Stimulated activated CD8-positive, alpha-beta memory T cell treated with anti-CD3 and anti-CD28 coated beads, Interleukin-12 subunit alpha, Interleukin-12 subunit beta, amount 100 ng/mL, for 4 hours (primary cell): ENCODE measurements around the gene CMIP.

Experiments used
- DNase-seq: peaks from one replicate; pipeline ENCODE4 v3.0.0-alpha.2; 2020; ENCODE audit warnings: low read depth

Gene CMIP

DNA sequence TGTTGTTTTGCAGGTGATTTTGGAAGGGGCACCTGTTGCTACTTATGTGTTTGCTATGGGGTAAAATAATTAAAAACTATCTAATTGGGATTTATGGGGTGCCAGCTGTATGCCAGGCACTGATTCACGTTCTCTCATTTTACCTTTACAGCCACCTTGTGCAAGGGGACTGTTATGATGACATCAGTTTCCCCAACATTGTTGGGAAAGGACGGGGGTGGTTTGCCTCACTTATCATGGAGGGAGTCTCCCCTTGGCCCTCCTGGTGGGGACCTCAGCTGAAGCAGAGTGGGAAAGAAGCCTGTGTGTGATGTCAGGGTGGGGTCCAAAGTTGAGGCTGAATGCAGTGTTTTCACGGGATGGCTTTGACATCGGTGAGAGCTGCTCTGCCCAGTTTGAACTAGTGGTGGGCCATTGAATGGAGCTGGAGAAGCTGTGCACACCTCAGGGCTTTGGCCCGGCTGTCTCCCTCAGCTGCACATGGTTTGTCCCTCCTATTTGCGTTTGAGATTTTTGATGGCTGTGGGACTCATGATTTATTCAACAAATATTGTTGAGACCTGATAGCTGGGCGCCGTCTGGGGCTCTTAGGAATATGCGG lies 36.1 kb downstream of the CMIP start:
- no peak for DNase-seq

DNA sequence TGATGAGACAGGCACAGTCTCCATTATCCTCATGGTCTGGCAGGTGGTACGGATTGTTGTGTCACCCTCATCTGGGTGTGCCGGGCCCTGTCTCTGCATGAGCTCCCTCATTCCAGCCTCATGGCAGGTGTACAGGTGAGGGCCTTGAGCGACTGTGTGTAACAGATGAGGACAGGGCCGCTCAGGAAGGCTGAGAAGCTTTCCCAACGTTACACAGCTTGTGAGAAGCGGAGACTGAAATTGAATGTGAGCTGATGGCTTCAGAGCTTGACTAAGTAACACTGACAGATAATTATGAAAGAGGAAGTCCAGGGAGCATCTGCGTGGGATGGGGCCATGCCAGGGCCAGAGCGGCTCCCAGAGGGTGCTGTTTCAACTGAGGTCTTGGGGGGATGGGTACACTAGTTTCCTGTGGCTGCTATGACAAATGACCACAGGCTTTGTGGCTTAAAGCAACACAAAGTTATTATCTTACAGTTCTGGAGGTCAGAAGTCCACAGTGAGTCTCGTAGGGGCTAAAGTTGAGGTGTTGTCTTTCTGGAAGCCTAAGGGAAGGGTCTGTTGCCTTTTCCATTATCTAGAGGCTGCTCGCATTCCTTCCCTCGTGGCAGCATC lies 36.7 kb downstream of the CMIP start:
- DNase-seq = no peak

DNA sequence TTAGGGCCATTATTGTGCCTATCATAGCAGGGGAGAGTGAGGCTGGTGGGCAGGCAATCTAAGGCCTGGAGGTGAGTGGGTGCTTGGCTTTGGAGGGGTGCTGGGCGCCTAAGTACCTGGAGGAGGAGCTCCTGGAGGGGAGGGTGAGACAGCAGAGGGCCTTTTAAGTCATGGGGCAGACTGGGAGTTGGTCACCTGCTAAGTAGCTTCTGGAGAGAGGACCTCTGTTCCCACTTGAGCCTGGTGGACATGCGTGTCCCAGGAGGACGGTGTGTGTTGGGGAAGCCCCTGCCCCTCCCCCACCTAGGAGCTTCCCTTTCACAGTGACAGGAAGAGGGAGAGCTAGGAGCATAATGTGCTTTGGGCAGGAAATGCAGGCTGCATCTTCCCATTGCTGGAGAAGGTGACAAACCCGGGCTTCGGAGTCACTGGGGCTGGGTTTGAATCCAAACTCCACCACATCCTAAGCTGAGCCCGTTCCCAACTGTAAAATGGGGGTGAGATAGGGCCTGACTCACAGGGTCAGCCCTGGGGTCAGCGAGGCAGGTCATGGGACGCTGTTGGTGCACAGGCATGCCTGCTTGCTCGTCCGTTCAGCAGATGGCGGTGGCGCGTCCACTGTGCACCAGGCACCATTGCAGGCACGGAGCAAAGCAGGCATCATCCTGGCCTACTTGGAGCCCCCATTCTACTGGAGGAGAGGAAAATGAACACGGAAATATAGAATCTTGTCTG lies 37.9 kb downstream of the CMIP start:
- no peak for DNase-seq

DNA sequence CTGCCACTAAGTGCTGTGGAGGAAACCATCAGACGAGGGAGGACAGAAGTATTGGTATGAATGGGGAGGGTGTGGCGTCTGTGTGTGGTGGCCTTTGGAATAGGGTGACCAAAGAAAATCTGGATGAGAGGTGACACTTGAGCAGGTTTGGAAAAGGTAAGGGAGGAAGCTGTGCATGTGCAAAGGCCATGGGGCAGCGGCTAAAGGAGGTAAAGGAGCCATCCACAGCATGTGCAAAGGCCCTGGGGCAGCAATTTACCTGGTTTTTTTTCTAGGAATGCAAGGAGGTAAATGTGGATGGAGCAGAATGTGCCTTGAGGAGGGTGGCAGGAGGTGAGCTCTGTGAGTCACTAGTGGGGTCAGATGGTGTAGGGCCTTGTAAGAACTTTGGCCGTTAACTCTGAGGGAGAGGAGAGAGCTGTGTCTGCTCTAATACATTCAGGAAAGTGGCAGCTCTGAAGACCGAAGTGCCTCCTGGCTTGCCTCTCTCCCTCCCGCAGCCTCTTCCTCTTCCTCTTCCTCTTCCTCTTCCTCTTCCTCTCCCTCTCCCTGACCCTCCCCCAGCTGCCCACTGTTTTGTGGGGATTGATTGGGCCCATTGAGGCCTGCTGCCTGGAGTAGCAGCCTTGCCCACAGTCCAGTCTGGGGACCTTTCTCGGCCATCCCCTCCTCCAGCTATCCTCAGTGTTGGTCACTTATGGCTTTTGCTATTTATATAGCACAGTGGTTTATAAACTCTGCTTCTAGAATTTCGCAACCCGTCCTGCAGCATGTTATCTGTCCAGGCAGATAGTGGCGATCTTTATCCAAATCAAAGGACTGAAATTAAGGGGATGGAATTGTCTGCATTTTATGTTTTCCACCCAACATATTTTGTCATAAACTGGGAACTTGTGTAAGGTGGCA lies 38.7 kb downstream of the CMIP start:
- DNase-seq = no peak

DNA sequence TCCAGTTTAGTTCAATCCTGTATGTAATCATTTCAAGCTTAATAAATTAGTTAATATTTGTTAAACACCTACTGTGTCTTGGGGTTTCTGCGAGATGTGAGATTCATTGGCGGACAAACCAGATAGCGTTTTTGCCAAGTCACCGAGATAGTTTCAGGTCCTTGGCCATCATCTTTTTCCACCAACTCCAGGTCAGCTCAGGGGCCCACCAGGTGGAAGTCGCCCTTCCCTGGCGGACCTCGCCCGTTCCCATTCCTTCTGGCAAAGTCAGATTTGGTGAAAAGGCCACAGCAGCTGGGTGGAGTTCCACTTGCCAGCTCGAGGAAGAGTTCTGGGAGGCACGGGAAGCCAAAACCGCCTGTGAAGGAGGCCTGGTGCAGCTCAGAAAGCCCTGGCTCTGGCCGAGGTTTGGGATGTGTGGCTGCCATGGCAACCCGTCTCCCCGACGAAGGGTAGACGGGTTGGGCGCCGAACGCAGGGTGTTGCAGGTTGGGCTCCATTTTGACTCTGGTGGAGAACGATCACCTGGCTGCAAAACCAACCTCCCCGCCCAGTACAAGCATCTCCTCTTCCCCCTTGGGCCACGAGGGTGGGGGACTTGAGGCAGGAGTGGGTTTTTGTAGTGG lies 39.5 kb downstream of the CMIP start:
- no peak for DNase-seq

DNA sequence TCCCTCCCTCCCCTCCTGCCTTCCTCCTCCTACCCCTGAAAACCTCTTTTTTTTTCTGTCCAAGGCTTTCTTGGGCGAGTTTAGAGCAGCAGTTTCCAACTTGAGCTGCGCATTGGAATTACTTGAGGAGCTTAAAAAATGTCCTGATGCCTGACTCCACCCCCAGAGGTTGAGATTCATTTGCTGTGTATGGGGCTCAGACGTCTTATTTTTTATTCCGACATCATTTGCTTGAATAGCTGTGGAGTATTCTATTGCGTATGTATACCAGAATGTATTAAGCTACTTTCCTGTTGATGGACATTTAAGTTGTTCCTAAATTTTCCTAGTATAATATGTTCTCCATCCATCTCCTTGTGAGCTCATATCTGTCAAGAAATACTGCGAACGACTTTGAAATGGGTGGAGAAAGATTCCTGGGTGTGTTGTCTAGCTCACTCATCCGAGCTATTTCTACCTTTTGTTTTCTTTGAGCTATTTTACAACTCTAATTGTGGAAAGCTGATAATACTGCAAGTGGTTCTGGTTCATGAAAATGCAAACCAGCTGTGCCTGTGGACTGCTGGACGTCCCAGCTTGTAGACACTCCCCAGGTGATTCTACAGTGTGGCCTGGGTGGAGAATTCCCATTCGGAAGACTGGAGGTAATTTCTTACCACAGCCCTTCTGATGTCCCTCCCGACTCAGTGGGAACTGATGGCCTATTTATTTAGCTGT lies 40.5 kb downstream of the CMIP start:
- DNase-seq = no peak

DNA sequence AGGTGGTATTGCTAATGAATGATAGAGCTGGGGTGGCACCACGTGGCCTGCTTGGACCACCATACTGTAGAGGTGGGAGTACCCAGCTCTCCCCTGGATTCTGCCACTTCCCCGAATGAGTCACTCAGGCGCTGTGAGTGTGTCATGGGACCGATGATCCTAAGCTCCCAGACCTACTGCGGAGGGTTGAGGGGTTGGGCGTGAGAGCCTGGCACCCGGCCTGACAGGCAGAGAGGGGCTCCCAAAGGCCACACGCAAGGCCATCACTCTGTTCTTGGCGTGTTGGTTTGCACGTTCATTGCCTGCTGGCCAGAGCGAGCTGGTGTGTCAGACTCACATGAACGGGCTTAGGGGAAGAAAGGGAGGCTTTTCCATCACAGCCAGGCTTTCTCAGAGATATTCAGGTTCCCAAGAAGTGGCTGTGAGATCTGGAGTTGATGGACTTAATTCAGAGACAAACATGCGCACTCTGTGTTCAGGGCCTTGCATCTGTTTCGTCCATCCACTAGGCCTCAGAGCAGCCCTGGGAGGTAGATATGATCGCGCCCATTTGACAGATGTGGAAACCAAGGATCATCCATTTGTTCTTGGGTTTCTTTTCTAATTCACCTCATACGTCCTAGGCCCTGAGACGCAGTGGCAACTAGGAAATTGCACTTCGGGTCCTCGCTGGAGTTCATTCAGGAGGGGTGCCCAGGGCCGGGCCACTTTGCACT lies 41.4 kb downstream of the CMIP start:
- DNase-seq = no peak

DNA sequence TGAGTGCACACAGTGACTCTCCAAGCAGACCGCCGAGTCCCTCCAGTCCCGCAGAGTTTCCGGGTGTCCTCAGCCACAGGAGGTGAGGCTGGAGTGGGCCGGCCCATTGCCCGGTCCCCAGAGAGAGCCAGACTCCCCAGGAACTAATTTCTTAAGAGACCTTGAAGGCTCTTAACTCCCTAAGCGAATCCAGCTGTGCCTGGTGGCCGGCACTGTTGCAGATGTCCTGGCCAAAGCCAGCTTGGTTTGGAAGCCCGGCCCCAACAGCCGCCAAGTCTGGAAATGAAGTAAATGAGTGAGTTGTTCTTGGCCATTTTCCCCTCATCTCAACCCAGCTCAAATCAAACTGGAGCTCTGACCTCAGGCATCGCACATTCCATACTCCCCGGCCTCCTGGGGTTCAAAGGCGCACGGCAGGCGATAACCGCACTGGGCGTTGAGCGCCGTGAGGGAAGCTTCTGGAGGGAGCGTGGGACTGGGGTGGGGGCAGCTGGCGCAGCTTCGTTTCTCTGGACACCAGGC lies 42.0 kb downstream of the CMIP start:
- DNase-seq = no peak

DNA sequence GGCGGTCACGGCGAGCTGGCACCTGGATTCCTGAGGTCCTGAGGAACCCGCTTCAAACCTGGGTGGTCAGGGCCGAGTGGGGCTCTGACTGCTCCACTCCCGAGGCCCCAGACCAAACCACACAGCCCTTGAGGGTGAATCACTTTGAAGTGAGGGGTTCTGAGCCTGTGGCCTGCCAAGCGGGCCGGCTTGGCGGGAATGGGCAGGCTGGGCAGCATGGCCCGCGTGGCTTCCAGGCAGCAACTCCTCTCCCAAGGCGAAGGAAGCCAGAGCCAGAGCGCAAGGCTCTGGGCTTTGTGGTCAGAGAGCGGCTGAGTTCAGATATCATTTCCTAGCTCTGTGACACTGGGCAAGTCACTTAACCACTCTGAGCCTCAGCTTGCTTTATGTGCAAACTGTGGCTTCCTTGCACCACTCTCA lies 42.7 kb downstream of the CMIP start:
- DNase-seq = no peak

DNA sequence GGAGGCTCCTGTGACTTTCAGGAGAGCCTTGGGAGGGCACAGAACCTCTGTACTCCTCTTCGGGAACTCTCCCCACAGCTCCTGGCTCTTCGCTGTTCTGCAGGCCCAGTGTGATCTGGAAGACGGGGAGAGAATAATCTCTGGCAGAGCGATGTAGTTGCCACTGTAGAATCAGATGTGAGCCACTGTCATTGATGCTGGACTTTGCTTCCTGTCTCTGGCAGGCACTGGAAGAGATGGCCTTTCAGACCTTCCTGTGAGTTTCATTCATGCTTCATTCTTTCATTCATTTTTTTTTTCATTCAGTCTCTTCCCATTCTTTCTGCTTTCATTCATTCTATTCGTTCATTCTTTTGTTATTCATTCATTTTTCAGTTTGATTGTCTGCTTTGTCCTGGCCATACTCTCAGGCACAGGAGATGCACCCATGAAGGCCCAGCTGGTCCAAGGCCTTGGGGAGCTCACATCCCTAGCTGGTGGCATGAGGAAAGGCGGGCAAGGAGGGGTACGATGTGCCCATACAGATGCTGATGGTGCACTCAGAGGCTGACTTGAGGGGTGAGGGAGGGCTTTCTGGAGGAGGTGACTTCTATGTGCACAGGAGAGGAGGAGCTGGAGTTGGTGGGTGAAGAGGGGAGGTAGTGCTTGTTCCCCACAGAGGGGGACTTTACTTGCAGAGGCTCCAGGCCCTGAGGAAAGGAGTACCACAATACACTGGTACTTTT lies 44.2 kb downstream of the CMIP start:
- no peak for DNase-seq

DNA sequence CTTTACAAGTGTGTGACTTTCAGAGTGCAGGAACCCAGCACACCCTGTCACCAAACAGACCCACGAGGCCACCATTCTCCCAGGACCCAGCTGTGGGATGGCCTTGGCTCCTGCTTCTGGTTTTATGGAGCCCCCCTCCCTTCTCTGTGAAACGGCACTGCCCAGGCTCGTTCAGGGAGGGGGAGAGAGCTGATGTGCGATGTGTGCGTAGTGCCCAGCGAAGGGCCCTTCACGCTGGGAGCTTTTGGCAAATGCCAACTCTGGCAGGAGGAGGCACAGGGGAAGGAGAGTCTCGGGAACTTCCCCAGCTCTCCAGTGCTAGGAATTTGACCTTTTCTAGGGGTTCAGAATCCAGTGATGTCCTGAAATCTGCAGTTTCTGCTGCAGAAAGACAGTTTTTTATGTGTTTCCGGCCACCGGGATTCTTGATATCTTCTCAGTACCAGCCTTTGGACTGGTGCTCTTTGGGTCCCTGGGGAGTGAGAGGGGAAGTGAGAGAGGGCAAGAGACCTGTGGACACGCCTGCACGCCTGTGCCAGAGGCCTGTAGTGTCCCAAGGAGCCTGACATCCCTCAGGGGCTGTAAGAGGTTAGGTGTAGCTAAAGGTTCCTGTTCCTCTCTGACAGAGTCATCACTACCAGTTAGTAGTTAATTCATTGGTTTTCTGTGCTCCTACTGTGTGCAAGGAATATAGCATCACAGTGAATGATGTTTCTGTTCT lies 45.1 kb downstream of the CMIP start:
- no peak for DNase-seq

DNA sequence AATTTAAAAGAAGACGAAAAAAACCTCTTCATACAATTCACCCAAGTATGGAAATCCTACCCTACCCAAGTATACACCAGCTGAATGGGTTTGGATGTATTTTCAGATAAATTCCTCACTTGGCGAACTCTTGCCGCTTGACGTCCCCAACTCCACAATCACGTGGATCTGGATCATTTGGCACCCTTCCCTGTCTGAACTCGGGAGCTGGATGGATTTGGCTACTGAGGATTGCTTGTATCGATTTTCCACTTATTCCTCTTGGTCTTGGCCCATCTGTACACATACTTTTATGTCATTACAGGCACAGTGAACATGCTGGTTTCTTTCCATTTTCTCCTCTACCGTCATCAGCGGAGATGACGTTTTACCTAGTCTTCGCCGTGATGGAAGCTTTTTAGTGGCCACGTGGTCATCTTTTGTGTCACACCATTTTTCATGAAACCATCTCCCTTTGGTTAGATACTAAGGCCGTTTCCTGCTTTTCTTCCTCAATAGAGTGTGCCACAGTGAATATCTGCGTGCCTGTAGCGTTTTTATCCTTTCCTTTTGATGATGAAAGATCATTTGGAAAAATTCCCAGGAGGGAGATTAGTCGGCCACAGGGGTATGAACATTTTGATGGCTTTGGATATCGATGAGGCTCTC lies 47.1 kb downstream of the CMIP start:
- DNase-seq = no peak

DNA sequence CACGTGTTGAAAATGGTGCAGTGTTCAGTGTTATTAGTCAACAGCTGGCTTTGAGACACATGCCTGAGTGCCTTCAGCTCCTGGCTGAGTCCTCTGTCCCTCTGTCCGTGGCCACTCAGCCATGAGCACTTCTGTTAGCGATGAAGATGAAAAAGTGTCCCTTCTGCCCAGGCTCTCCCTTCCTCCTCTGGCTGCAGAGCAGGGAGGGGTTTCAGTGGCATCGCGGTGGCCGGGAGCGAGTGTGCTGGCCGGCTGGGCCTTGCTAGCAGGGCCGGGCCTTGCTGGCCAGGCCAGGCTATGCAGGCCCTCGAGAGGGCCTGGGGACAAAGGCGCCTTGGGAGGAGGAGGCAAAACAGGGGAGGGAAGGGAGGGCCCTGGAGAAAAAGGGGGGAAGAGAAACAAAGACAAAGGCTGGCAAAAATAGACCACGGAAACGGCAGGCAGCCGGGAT lies 47.7 kb downstream of the CMIP start:
- DNase-seq = no peak

DNA sequence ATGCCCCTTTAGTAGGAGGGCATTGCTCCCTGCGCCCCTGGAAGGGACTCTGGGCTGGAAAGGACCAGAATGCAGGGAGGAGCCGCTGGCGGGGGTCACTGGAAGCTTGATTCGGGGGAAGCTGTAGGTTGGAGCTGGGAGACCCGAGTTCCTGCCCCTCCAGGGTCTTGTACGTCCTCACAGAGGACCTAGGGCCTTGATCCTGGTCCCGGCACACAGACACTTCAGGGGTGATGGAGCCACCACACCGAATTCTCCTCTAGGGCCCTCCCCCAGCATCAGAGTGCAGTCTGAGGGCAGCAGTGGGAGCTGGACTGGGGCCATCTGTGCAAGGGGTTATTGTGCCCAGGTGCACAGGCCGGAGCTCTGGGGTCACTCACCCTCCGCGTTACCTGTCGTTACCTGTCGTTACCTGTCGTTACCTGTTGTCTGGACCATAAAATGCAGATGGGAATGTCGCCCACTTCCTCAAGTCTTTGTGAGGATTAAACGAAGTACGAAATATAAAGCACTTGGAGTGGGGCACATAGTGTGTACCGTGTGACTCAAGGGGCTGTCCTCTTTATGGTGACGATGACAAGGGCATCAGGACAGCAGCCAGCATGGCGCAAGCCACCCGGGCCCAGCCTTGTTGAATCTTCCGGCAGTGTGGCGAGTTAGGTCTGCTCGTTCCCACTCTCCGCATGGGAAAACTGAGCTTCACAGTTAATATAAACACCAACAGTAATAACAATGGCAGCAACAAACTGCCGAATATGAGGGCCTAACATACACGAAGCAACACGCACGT lies 48.6 kb downstream of the CMIP start:
- DNase-seq = no peak

DNA sequence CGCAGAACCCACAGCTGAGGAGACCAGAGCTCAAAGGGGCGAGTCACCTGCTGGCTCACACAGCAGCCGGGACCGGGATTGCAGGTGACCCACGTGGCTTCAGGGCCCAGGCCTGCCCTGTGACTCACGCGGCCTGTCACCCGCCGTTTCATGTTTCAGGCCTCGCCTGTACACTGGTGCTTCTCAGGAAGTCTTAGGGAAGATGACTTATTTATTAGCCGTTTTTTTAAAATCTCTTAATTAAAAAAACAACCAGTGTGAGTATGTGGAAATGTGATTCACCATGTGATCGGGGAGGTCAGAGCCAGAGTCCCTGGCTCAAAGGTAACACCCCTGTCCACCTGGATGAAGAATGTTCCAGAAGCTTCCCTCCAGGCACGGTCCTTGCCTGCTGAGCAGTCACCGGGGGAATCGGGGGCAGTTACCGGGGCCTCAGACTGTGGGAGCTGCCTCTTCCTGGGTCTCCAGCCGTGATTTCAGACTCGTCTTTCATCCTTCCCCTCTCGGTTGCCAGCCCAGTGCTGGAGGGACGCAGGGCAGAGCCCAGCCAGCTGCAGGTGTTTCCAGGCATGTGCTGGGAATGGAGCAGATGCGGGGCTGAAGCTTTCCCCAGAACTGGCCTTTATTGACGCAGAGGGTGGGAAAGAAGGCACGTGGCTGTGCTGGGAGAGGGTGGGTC lies 49.3 kb downstream of the CMIP start:
- peak; percentile 23 for DNase-seq

DNA sequence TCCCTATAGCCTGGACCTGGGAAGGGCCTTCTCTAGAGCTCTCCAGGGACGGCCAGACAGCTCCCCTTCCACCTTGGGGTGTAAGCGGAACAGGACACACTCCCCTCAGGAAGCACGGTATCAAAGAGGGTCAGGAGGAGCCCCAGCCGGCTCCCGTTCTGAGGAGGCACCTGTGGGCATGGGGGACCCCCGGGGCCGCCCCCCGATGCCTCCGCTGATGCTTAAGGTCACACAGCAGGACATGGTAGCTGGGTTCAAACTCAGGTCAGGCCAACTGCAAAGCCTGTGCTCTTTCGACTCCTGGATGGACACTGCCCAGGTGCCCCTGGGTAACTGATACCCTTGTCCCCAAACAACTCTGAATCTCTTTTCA lies 49.8 kb downstream of the CMIP start:
- no peak for DNase-seq

DNA sequence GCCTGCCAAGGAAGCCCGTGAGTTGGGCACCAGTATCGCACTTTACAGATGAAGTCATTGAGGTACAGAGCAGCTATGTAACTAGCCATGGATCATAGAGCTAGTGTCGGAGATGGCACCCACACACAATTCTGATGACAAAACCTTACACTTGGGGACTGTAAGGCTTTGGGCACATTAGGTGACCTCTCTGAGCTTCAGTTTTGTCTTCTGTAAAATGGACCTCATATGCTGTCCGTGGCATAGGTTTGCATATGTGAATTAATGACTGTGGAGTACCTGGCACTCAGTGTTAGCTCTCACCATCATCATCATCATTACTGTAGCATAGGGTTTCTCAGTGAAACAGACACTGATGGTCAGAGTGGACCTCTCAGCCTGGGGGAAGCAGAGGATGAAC lies 50.3 kb downstream of the CMIP start:
- no peak for DNase-seq
